ENCODE measurements around the gene PDCD1.

Gene PDCD1

DNA sequence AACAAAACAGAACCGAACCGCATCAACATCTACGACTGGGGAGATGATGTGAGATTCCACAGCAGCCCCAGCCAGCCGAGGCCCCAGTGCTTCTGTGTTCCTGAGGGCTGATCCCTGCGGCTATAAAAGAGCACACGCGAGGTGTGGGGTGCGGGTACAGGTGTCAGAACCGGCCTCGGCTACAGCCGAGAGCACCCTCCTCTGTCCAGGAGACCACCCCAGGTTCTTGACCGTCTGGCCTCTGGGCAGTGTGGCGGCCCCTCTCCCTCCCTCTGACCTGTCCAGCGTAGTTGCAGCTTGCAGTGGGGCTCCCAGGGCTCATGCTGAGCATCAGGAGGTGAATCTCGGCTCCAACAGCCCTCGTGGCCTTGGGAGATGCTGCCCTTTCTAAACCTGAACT is 34.6 kb upstream of the PDCD1 start:
- Histone ChIP-seq H3K36me3 (ENCODE audit: control insufficient read depth in 2 of 2, insufficient read depth in 1 of 2, low read length in 2 of 2) (no peaks in the 10 kb centered on the region), H3K27ac (ENCODE audit: extremely low read depth, low read depth, low read length) (no peak overlapping the region), H3K4me3 (ENCODE audit: low read depth, low read length) (no peak overlapping the region), H3K9me3 (ENCODE audit: control insufficient read depth, insufficient read depth, low read depth, low read length) (no peaks in the 10 kb centered on the region), H3K4me1 (ENCODE audit: control insufficient read depth, insufficient read depth, low read length) (peaks cover 5% of the 10 kb centered on the region; the same call in 1 of the 2 replicates)
- TF ChIP-seq, protein P1, sequence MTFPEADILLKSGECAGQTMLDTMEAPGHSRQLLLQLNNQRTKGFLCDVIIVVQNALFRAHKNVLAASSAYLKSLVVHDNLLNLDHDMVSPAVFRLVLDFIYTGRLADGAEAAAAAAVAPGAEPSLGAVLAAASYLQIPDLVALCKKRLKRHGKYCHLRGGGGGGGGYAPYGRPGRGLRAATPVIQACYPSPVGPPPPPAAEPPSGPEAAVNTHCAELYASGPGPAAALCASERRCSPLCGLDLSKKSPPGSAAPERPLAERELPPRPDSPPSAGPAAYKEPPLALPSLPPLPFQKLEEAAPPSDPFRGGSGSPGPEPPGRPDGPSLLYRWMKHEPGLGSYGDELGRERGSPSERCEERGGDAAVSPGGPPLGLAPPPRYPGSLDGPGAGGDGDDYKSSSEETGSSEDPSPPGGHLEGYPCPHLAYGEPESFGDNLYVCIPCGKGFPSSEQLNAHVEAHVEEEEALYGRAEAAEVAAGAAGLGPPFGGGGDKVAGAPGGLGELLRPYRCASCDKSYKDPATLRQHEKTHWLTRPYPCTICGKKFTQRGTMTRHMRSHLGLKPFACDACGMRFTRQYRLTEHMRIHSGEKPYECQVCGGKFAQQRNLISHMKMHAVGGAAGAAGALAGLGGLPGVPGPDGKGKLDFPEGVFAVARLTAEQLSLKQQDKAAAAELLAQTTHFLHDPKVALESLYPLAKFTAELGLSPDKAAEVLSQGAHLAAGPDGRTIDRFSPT (tag by site-specific recombination; IDR thresholded peaks at IDR 0.05) = no peak
- TF ChIP-seq ZNF843 (tag by site-specific recombination; IDR thresholded peaks at IDR 0.05) = no peak
- TF ChIP-seq, protein P2, sequence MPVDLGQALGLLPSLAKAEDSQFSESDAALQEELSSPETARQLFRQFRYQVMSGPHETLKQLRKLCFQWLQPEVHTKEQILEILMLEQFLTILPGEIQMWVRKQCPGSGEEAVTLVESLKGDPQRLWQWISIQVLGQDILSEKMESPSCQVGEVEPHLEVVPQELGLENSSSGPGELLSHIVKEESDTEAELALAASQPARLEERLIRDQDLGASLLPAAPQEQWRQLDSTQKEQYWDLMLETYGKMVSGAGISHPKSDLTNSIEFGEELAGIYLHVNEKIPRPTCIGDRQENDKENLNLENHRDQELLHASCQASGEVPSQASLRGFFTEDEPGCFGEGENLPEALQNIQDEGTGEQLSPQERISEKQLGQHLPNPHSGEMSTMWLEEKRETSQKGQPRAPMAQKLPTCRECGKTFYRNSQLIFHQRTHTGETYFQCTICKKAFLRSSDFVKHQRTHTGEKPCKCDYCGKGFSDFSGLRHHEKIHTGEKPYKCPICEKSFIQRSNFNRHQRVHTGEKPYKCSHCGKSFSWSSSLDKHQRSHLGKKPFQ (tag by site-specific recombination; IDR thresholded peaks at IDR 0.05) = no peak
- TF ChIP-seq KLF8 (tag by site-specific recombination; IDR thresholded peaks at IDR 0.05) = no peak
- no peak for TF ChIP-seq ZNF776 (tag by site-specific recombination; IDR thresholded peaks at IDR 0.05; ENCODE audit: borderline replicate concordance)
- no peak for TF ChIP-seq ZNF19 (tag by site-specific recombination; IDR thresholded peaks at IDR 0.05; ENCODE audit: low read depth)
- no peak for TF ChIP-seq ZNF146 (tag by site-specific recombination; IDR thresholded peaks at IDR 0.05)
- no peak for TF ChIP-seq ZBTB1 (tag by site-specific recombination; IDR thresholded peaks at IDR 0.05)
- no peak for TF ChIP-seq ZNF157 (tag by site-specific recombination; IDR thresholded peaks at IDR 0.05)
- TF ChIP-seq HOXD13 (CRISPR knock-in tag; IDR thresholded peaks at IDR 0.05; ENCODE audit: borderline replicate concordance) = no peak
- TF ChIP-seq ZNF473 (tag by site-specific recombination; IDR thresholded peaks at IDR 0.05) = no peak
- no peak for TF ChIP-seq ZNF768 (tag by site-specific recombination; IDR thresholded peaks at IDR 0.05)
- TF ChIP-seq ZNF248 (tag by site-specific recombination; IDR thresholded peaks at IDR 0.05) = no peak
- TF ChIP-seq KLF10 (tag by site-specific recombination; IDR thresholded peaks at IDR 0.05) = no peak
- TF ChIP-seq ZBTB17 (tag by site-specific recombination; IDR thresholded peaks at IDR 0.05) = no peak
- no peak for TF ChIP-seq GFI1B (tag by site-specific recombination; IDR thresholded peaks at IDR 0.05)
- POLR2A ChIA-PET = no interaction called here
- CTCF ChIA-PET = no interaction called here

DNA sequence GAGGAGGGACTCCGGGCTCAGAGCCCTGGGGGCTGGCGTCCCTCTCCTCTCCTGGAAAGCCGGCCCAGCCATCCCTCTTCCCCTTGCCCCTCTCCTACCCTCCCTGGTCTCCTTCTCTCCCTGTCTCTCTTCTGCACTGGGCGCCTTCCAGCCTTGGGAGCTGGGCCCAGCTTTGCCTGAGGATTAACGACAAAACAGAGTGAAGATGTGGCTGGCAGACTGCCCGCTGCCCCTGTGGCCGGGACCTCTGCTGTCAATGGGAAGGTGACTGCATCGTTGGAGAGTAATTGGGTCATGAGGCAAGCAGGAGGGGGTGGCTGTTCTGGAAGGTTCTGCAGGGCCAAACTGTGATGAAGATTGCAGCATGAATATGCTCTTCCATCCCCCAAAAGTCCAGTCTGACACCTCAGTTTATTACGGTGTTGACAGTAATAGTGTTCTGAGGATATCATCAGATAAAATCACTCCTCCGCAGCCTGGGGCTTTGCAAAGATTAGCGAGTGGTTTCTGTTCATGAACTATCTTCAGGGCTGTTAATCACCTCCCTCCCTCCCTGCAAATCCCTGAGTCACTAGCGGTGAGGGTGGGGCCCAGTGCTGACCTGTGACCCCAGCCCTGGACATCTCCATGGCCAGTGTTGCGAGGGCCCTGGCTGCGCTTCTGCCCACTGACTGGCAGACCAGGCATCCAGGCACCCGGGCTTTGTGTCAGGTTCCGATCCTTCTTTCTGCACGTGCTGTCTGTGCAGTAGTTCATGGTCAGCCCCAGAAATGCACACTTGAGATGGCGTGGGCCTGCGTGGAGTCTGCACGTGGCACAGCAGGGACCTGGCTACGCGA is 33.8 kb upstream of the PDCD1 start:
- CTCF ChIA-PET = interaction anchor here (0.9 kb wide), 1 partner anchor 14 kb away, joined by 3 read pairs; no protein-coding TSS in a partner anchor
- Histone ChIP-seq H3K9me3 (ENCODE audit: control insufficient read depth, insufficient read depth, low read depth, low read length) (no peaks in the 10 kb centered on the region), H3K36me3 (ENCODE audit: control insufficient read depth in 2 of 2, insufficient read depth in 1 of 2, low read length in 2 of 2) (no peaks in the 10 kb centered on the region), H3K4me1 (ENCODE audit: control insufficient read depth, insufficient read depth, low read length) (peaks cover 5% of the 10 kb centered on the region; the same call in 1 of the 2 replicates), H3K4me3 (ENCODE audit: low read depth, low read length) (no peak overlapping the region), H3K27ac (ENCODE audit: extremely low read depth, low read depth, low read length) (no peak overlapping the region)
- TF ChIP-seq, protein P3, sequence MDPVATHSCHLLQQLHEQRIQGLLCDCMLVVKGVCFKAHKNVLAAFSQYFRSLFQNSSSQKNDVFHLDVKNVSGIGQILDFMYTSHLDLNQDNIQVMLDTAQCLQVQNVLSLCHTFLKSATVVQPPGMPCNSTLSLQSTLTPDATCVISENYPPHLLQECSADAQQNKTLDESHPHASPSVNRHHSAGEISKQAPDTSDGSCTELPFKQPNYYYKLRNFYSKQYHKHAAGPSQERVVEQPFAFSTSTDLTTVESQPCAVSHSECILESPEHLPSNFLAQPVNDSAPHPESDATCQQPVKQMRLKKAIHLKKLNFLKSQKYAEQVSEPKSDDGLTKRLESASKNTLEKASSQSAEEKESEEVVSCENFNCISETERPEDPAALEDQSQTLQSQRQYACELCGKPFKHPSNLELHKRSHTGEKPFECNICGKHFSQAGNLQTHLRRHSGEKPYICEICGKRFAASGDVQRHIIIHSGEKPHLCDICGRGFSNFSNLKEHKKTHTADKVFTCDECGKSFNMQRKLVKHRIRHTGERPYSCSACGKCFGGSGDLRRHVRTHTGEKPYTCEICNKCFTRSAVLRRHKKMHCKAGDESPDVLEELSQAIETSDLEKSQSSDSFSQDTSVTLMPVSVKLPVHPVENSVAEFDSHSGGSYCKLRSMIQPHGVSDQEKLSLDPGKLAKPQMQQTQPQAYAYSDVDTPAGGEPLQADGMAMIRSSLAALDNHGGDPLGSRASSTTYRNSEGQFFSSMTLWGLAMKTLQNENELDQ (tag by site-specific recombination; IDR thresholded peaks at IDR 0.05; ENCODE audit: low read depth) = no peak
- TF ChIP-seq ZXDB (tag by site-specific recombination; IDR thresholded peaks at IDR 0.05) (0 out of 2 replicates have a peak, but pooled peaks have one; percentile 22), BCL11B (tag by site-specific recombination; IDR thresholded peaks at IDR 0.05; ENCODE audit: low read depth) (0 out of 2 replicates have a peak, but pooled peaks have one; percentile 14), BCL11A (tag by site-specific recombination; IDR thresholded peaks at IDR 0.05; ENCODE audit: low read depth) (0 out of 2 replicates have a peak, but pooled peaks have one; percentile 22), ZBTB17 (tag by site-specific recombination; IDR thresholded peaks at IDR 0.05) (0 out of 2 replicates have a peak, but pooled peaks have one; percentile 26), ZNF404 (tag by site-specific recombination; IDR thresholded peaks at IDR 0.05) (no peak), ZNF341 (tag by site-specific recombination; IDR thresholded peaks at IDR 0.05; ENCODE audit: low read depth) (peak; percentile 73)
- TF ChIP-seq, protein P4, sequence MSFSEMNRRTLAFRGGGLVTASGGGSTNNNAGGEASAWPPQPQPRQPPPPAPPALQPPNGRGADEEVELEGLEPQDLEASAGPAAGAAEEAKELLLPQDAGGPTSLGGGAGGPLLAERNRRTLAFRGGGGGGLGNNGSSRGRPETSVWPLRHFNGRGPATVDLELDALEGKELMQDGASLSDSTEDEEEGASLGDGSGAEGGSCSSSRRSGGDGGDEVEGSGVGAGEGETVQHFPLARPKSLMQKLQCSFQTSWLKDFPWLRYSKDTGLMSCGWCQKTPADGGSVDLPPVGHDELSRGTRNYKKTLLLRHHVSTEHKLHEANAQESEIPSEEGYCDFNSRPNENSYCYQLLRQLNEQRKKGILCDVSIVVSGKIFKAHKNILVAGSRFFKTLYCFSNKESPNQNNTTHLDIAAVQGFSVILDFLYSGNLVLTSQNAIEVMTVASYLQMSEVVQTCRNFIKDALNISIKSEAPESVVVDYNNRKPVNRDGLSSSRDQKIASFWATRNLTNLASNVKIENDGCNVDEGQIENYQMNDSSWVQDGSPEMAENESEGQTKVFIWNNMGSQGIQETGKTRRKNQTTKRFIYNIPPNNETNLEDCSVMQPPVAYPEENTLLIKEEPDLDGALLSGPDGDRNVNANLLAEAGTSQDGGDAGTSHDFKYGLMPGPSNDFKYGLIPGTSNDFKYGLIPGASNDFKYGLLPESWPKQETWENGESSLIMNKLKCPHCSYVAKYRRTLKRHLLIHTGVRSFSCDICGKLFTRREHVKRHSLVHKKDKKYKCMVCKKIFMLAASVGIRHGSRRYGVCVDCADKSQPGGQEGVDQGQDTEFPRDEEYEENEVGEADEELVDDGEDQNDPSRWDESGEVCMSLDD (tag by site-specific recombination; IDR thresholded peaks at IDR 0.05) = no peak
- POLR2A ChIA-PET = no interaction called here

Data from HEK293 (cell line).